GM12865 (cell line): ENCODE data around the gene TBC1D24.

Experiments
- DNase-seq: peaks from one replicate; pipeline ENCODE4 v3.0.0; 2010; ENCODE audit warnings: low read depth
- H3K4me3 ChIP-seq: 2 replicates; pipeline ENCODE4 v1.5.1; 2011; ENCODE audit warnings: mild to moderate bottlenecking, low read depth, low read length, control low read depth
- TF ChIP-seq, protein P1 (sequence below): IDR thresholded peaks from 2 replicates; pipeline ENCODE4 v1.5.1; 2011; ENCODE audit warnings: low read length, control low read depth, low read depth, inconsistent platforms; ENCODE audit not compliant: insufficient read depth; ENCODE audit errors: missing control alignments

TBC1D24 gene

DNA sequence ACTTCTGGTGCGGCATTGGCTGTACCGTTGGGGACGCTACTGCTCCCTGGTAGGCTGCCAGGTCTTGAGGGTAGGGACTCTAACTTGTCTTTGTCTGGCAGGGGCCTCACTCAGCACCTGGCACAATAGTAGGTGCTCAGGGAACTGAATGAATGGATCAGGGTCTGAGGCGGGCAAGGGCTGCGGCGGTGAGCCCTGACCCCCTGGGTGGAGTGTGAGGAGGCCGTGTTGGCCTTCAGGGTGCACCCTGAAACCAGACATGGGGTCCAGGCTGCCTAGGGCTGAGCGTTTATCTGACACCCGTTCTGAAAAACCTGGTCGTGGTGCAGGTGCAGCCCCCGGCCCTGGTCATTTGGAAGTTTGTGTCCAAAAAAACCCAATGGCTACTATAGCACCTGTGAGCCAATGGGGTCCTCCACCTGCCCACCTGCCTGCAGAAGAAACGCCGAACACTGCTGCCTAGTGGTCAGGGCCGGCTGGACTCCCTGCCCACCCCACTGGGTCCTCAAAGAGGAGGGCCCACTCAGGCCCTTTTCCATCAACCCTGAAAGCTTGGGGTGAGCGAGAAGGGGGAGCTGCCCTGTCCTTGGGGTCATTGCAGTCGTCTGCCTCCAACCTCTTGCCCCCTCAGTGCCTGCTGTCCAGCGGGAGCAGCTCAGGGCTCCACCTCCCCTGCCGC is 33.9 kb downstream of the TBC1D24 start:
- DNase-seq = no peak
- TF ChIP-seq, protein P1, sequence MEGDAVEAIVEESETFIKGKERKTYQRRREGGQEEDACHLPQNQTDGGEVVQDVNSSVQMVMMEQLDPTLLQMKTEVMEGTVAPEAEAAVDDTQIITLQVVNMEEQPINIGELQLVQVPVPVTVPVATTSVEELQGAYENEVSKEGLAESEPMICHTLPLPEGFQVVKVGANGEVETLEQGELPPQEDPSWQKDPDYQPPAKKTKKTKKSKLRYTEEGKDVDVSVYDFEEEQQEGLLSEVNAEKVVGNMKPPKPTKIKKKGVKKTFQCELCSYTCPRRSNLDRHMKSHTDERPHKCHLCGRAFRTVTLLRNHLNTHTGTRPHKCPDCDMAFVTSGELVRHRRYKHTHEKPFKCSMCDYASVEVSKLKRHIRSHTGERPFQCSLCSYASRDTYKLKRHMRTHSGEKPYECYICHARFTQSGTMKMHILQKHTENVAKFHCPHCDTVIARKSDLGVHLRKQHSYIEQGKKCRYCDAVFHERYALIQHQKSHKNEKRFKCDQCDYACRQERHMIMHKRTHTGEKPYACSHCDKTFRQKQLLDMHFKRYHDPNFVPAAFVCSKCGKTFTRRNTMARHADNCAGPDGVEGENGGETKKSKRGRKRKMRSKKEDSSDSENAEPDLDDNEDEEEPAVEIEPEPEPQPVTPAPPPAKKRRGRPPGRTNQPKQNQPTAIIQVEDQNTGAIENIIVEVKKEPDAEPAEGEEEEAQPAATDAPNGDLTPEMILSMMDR = no peak
- no peak overlapping the region for H3K4me3 ChIP-seq

DNA sequence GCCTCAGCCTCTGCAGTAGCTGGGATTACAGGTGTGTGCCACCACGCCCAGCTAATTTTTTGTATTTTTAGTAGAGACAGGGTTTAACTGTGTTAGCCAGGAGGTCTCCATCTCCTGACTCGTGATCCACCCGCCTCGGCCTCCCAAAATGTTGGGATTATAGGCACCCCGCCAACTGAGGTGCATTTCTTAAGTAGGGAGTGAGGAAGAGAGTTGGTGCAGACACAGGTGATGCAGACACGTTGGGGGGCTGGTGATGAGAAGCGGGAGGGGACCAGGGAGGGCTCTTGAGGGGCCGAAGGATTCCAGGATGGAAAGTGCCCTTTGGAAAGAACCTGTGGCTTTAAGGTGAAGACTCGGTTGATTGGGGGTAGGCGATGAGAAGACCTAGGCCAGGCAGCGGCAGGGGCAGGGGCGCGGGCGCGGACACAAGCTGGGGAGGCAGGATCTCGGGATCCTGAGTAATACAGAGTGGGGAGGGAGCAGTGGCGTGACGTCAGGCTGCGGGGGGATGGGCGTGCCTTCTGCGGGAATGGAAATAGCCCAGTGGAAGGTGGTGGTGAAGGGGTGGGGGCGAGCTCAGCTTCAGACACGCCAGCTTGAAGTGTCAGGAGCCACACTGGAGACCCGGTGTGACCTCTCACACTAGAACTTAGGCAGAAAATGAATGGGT is 36.3 kb downstream of the TBC1D24 start:
- DNase-seq = no peak

DNA sequence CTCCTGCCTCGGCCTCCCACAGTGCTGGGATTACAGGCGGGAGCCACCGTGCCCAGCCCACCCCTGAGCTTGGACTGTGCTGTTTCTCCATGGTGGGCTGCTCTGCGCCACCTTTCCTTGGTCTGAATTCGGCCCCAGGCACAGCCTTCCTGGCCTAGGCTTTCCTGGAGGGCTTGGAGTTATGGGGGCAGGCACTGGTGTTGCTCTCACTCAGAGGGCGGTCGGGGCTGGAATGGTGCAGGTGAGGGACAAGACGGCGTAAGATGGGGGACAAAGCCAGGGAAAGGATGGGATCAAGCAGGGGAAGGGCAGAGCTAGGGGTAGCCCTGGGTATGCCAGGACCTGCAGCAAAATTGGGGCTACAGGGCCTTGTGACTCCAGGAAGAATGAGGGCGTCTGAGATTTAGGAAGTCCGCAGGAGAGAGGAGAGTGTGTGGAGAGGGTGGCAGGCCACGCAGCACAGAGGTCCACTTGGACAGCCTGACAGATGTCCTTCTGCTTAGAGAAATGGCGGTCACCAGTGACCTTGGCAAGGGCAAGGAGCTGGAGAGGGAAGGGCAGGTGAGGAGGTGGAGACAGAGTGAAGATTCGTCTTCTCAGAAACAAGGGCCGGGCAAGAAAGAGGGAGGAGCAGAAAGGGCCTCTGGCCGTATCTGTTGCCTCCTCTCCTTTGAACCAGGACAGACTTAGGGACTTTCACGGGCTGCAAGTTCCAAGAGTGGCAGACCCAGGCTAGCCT is 37.2 kb downstream of the TBC1D24 start:
- no peak for DNase-seq
- H3K4me3 ChIP-seq = no peak overlapping the region
- TF ChIP-seq, protein P1 = no peak

More for the DNA sequence above, 36.3 kb downstream of the TBC1D24 start:
- no peak overlapping the region for H3K4me3 ChIP-seq
- TF ChIP-seq, protein P1 = no peak

DNA sequence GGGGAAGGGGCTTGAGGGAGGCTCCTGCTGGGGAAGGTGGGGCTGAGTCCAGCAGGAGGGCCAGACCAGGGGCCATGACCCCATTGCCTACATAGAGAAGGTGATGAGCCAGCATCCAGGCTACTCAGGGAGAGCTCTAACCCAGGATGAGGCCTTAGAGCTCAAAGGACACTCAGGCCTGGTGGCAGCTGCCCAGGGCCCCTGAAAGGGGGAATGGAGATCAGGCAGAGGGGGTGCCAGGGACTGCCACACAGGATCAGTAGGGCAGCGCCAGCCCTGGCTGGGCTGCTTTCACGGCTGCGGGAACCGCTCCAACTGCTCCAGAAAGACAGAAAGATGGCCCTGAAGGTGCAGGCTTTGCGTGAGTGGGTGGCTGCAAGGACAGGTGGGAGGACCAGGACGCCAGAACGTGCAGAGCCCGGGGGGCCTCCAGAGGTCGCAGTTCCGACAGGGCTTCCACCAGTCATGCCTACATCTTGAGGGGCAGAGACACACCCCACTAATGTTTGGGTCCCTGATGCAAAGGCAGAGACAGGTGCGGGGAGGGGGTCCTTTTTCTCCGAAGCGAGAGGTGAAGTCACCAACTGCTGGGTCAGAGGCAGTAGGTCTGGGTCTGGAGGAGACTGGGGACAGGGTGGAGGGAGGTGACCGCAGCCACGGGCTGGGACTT is 37.9 kb downstream of the TBC1D24 start:
- TF ChIP-seq, protein P1 = peak; percentile 18
- DNase-seq = no peak
- H3K4me3 ChIP-seq = peak overlapping the region; percentile 95

DNA sequence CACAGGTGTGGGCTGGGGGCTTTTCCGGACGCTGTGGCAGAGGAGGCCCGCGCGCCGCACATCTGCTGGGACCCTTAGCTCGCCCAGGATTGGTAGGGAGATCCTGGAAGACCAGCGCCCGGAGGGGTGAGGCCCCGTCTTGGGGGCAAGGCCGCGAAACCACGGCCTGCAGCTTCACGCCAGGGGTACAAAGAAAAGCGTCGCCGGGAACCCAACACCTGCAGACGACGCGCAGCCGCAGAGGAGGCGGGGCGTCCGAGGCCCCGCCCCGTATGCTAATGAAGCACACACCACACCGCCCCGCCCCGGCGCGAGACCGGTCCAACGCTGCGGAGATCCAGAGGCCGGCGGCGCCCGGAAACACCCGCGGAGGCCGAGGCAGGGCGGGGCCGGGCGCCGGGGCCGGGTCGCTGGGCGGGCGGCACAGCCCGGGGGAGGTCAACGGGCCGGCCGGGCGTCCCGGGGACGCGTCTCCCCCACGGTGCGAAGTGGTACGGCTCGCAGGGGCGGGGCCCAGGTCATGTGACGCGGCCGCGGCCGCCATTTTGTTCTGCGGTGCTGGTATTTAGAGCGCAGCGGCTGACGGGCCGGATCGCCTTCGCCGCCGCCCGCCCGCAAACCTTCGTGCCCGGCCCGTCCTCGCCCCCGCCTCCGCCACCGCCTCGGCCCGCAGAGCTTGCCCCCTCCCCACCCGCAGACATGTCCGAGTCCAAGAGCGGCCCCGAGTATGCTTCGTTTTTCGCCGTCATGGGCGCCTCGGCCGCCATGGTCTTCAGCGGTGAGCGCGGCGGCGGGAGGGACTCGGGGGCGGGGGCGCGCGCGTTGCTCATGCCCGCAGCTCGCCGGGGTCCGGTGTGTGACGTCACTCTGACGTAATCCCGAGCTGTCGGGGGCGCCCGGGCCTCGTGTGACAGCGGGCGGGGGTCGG is 38.7 kb downstream of the TBC1D24 start, which contains the start of gene ATP6V0C:
ATP6V0C (plus strand) TSS at position 548 of the 928 bp plus-strand sequence; CDS start at position 700, 152 bp downstream.
- TF ChIP-seq, protein P1 = no peak
- peak within 1 kb of the TSS; percentile 95 for H3K4me3 ChIP-seq
- DNase-seq = peak; percentile 95
